GM19099 (cell line): Measurements from ENCODE around the gene DEDD2.

Experiments used
- POLR2A ChIP-seq: IDR thresholded peaks from 3 replicates; pipeline ENCODE4 v1.6.1; 2011; ENCODE audit warnings: low read depth; ENCODE audit not compliant: insufficient read length; ENCODE audit errors: extremely low read depth

The DEDD2 gene

DNA sequence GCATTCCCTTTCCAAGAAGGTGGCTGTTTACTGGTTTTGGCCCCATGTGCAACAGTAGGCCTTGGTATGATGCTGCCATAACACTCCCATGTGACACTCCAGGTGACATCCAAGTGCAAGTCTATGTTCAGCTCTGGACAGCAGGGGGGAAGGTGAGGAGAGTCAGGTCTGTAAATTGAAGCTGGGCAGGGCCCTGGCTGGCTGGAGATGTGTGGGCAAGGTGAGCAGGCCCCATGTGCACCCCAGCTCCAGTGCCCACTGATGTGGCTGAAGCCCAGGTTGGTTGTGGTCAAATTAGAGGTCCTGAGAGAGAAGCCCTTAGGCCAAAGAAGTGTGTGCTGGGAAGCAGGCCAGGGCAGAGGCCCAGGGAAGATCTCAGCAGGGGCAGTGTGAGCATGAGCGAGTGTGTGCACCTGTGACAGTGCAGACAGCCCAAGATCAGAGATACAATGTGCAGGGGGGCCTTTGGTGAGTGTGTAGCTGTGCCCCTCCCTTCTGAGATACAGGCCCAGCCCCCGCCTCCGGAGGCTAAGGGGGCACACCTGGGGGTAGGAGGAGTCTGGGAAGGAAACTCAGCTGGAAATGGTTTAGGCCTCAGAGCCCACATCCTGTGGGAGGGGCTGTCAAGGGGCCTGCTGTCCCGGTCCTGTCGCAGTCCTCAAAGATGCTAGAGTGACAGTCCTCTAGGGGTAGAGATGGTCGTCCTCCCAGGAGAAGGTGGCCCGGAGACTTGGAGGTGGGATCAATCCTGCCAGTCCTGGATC lies 18.6 kb downstream of the DEDD2 start:
- peak; percentile 44 for TF ChIP-seq POLR2A

DNA sequence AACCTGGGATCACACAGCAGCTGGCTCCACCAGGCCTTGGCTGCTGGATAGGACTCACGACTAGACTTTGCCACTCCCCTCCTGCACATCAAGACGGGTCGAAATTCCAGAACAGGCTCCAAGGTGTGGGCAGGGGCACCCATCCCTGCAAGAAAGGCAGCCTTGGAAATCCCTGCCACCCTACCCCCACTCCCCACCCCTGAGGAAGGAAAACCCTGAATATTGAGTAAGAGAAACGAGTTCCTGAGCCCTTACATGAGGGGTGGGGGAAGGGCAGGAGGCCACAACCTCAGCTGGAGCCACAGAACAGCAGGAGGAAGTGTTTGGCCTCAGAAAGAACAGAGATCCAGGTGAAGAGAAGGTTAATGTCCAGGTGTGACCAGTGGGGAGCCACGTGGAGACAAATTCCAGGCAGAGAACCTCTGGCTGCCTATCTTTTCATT lies 20.1 kb downstream of the DEDD2 start:
- TF ChIP-seq POLR2A: no peak

DNA sequence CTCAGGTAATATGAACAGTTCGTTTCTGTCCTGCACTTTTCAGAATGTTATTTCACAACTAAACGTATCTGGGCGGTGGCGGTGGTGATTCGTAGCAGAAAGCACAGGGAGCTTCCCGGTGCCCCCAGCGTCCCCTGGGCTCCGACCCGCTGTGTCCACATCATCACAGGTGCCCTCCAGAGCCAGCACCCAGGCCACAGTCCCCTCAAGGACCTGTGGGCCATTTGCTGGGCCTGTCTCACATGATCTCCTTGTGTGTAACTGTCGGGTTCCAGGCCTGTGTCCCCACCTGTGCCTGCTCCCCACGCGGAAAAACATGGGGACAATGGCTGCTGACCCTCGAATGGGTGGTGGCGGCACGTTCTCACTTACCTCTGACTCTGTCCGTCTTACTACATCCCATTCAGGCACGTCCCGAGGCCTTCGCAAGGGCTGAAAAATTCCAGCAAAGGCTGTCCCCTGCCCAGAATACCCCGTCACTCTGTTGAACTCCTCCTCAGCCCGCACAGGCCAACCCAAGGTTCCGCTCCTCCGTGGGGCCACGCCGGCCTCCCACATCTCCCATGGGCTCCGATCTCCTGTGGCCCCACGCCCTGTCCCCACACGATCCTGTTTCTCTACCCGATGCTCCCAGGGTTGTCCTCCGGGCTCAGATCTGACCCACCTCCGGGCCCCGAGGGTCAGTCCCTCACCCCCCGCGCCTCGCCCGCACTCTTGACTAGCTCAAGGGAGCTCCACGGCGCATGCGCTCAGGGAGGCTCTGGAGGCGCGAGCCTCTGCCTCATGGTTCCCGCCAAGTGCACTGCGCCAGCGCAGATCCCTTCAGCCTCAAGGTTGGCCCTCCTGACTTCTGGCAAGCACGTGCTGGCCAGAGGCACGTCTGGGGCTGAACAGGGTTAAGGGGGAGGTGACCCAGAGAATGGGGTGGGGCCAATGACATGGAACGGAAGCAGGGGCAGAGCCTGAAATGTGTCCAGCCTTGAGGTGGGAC lies 21.2 kb downstream of the DEDD2 start:
- TF ChIP-seq POLR2A: no peak

DNA sequence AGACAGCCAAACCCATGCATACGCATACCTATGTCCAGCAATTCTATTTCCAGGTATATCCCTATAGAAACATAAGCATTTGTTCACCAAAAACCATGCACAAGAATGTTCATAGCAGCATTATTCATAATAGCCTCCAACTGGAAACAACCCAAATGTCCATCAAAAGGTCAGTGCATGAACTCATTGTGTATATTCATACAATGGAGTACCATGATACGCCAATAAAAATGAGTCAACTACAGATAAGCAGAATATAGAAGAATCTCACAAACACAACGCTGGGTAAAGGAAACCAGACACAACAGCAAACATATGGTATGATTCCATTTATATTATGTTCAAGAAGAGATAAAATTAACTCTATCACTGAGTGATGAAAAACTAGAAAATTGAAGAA lies 23.8 kb downstream of the DEDD2 start:
- no peak for TF ChIP-seq POLR2A

DNA sequence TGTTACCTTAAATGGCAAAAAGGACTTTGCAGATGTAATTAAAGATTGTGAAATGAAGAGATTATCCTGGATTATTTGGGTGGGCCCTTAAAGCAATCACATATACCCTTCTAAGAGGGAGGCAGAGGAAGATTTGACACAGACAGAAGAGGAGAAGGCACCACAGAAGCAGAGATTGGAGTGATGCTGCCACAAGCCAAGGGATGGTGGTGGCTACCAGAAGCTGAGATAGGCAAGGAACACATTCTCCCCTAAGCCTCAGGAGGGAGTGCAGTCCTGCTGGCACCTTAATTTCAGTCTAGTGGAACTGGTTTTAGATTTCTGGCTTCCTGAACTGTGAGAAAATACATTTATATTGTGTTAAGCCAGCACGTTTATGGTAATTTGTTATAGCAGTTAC lies 24.2 kb downstream of the DEDD2 start:
- TF ChIP-seq POLR2A: no peak

DNA sequence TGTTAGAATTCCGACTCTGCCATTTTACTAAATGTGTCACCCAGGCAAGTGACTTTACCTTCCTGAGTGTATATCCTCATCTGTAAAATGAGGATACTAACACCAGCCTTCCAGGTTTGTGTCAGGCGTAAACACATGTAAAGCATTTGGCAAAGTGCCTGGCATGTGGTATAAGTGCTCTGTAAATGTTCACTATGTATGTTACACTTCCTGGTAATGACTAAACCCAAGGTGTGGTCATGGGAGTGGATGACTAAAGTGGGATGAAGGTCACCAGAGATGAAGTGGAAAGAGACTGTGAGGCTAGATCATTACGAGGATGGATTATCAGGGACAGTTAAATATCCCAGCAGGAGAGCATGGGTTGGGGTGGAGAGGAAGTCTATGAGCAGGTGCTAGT lies 25.6 kb downstream of the DEDD2 start:
- TF ChIP-seq POLR2A: no peak

DNA sequence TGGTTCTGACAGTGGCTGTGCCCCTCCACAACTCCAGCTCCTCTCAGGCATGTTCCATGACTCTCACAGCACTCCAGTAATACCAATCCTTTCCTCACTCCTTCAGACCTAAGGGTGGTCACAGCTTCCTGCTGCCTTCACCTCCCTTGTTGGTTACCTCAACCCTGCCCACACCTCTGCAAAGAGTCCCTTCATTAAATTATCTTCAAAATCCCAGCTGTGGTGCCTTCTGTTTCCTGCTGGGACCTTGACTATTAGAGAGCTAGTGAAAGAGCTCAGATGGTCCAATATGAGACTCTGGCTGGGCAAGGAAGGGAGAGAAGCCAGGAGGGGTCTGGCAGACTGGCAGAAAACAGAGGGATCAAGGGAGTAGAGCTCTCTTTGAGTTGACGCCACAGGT lies 26.1 kb downstream of the DEDD2 start:
- TF ChIP-seq POLR2A: no peak

DNA sequence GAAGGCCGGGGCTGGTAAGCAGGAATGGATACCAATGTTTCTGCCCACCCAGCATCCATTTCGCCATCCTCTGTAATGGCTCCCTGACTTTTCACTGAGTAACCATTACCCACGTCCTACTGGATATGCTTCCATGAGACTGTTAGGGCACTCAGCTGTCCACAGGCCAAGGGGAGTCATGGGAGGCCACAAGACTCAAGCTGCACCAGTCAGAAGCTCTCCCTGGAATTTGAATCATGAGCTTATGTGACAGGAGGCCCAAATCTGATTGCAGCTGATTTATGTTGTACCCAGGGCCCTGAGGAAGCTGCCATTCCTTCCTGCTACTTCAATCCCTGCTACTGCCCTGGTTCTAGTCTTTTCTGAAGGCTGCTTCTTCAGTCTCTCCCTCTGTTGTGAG lies 28.3 kb downstream of the DEDD2 start:
- no peak for TF ChIP-seq POLR2A

DNA sequence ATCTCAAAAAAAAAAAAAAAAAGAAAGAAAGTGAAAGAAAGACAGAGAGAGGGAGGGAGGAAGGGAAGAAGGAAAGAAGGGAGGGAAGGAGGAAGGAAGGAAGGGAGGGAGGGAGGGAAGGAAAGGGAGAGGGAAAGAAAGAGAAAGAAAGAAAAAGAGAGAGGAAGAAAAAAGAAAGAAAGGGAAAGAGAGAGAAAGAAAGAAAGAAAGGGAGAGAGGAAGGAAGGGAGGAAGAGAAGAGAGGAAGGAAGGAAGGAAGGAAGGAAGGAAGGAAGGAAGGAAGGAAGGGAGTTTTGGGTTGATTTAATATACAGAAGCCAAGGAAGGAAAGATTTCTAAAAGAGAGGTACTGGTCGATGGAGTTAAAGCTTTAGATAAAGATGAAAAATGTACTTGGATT lies 28.8 kb downstream of the DEDD2 start:
- no peak for TF ChIP-seq POLR2A

DNA sequence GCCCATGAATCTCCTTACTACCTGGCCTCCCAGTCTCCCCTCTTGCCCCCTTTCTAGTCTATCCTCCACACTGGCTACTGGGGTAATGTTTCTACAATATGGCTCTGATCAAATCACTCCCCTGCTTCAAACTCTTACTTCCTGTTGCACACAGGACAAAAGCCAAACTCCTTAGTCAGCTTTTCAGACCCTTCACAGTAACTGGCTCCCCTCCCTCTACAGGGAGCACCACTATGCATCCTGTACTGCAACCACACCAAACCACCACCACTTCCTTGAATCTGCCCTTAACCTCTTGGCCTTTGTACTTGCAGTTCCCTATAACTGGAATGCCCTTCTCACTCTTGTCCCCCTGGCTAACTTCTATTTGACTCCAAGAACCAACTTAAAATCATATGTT lies 32.2 kb downstream of the DEDD2 start:
- no peak for TF ChIP-seq POLR2A

DNA sequence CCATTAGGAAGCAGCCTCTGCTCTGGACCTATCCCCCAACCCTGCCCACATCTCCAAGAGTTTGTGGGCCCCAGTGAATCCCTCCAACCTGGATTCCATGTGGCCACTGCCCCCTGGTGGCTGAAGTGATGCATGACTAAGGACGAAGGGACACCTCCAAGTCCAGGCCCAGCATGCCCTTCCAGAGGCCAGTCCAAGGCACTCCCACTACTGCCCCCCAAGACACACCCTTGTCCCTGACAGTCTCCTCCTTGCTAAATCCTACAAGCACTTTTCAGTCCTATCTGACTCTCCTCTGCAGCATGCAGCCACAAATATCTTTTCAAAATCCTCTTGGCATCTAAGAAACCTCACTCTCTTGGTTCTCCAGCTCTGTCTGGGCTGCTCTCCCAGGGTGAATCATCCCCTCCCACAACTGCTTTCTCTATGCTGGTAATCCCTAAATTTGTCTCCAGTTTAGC lies 33.0 kb downstream of the DEDD2 start:
- TF ChIP-seq POLR2A: no peak

DNA sequence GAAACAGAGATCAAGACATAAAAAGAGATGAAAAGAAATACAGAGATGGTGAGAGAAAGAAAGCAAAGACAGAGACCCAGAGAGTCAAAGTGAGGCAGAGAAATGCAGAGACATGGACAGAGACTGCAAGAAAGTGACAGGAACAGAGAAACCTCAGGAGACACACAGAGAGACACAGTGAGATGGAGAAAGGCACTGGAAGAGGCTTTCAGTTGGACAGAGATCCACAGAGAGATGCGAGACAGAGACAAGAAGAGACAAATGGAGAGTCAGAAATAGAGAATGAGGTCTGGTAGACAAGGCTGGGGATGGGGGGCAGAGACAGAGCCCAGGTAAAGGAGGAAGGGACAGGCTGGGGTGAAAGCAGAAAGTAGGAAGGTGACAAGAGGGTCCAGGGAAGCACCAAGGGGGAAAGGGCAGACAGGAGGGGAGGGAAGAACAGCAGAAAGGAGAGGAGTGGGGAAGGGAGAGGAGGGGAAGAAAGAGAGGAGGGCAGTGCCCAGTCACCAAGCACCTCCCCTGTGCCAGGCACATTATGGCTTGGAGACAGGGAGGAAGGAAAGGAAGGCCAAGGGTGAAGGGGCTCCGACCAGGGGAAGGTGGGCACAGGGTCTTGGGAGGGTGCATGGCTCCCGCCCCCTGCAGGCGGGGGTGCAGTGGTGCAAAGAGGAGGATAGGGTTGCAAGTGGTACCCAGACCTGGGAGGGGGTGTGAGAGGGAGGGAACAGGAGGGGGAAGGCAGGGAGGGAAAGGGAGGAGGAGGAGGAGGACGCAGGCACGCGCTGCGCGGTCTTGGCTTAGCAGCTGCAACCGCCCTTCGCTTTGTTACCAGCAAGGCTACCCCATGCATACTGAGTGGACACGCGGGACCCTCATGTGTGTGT lies 38.4 kb downstream of the DEDD2 start:
- TF ChIP-seq POLR2A: no peak

DNA sequence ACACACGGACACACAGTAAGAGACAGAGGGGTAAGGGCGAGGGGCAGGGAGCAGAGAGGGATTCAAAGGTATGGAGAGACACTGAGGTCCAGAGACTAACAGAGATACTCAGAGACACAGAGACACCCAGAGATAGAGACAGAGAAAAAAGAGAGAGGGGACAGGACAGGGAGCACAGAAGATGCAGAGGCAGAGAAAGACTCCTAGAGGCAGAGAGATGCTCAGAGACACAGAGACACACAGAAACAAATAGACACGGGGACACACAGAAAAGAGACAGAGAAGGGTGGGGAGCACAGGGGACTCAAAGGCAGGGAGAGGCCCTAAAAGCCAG lies 39.8 kb downstream of the DEDD2 start:
- TF ChIP-seq POLR2A: no peak

DNA sequence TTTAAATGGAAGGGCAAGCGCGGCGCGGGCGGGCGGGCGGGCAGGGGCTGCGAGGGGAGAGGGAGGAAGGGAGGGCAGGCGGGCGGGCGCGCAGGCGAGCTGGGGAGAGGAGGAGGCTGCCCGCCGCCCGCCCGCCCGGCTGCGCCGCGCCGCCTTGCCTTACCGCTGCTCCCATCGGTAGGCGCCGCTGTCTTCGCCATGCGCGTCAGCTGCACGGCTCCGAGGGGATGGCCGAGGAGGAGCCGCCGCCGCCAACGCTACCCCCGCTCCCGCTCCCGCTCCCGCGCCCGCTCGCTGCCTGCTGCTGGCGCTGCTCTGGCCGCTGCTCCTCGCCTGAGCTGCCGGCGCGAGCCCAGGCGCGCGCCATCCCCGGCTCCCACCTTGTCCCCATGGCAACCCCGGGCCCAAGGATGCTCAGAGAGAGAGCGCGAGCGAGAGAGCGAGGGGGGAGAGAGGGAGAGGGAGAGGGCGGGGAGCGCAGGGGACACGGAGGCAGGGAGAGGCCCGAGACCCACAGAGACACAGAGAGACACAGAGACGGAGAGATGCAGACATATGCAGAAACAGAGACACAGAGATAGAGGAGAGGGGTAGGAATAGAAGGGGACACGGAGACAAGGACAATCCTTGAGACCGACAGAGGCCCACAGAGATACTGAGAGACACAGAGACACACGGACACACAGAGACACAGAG lies 40.3 kb downstream of the DEDD2 start:
- no peak for TF ChIP-seq POLR2A
